ENCODE measurements around the gene DHTKD1.

GRCh38 chr10:12022580-12023257 is 46.0 kb upstream of the DHTKD1 start:
- TF ChIP-seq POLR2A (IDR thresholded peaks at IDR 0.05) (no peak), CTCF (IDR thresholded peaks at IDR 0.05) (no peak)

Data from testis (tissue), 2 donors.